ENCODE data around the gene MSANTD3.

GRCh38 chr9:100431886-100432285, 4.9 kb downstream of the MSANTD3 start:
- no peak for TF ChIP-seq CTCF (IDR thresholded peaks at IDR 0.05; ENCODE audit: low read length)
- TF ChIP-seq EZH2 (optimal IDR thresholded peaks at IDR 0.05; ENCODE audit: low read depth, low read length) = no peak
- no peak for TF ChIP-seq EZH2phosphoT487 (IDR thresholded peaks at IDR 0.05; ENCODE audit: low read length)

Data from MM.1S (cell line).